ENCODE measurements around the gene PDZRN3. TPM values are rescaled to one million over a fixed set of nuclear protein-coding genes. Genes with fewer than 3 reads are reported as not detected.
"Not testable (repeated sequence)": the region's sequence is repeated elsewhere in the genome, so short reads cannot be mapped to it uniquely, and the experiment has no call there.

Gene PDZRN3
- total RNA-seq, 1 experiment from 2014 or later = not detected

- Mint-ChIP-seq H3K9me3 (ENCODE audit: low read depth, unreplicated experiment) (peaks cover 2% of the 10 kb centered on the region), H3K4me1 (ENCODE audit: low read depth, unreplicated experiment) (no peaks in the 10 kb centered on the region), H3K27me3 (ENCODE audit: unreplicated experiment) (peaks cover 12% of the 10 kb centered on the region), H3K4me3 (ENCODE audit: low read depth, unreplicated experiment) (no peak overlapping the region), H3K27ac (ENCODE audit: unreplicated experiment) (no peak overlapping the region), H3K36me3 (ENCODE audit: insufficient read depth, unreplicated experiment) (no peaks in the 10 kb centered on the region)
- CTCF ChIA-PET = no interaction called here
- TF ChIP-seq CTCF (IDR thresholded peaks at IDR 0.05; ENCODE audit: unreplicated experiment) = no peak
- no peak for DNase-seq
- intact Hi-C loops (cut with micrococcal nuclease; ENCODE audit: unreplicated experiment) = no loop called here
- BruUV-seq (replicated peaks) = no TSS peak
Measured at GRCh38 chr3:73465926-73466325, 158.8 kb downstream of the PDZRN3 start.

- H3K27ac Mint-ChIP-seq (ENCODE audit: unreplicated experiment); H3K36me3 Mint-ChIP-seq (ENCODE audit: insufficient read depth, unreplicated experiment); CTCF ChIA-PET; BruUV-seq (replicated peaks); intact Hi-C loops (cut with micrococcal nuclease; ENCODE audit: unreplicated experiment); DNase-seq; H3K9me3 Mint-ChIP-seq (ENCODE audit: low read depth, unreplicated experiment); H3K4me1 Mint-ChIP-seq (ENCODE audit: low read depth, unreplicated experiment); H3K4me3 Mint-ChIP-seq (ENCODE audit: low read depth, unreplicated experiment): not testable (repeated sequence)
- peaks cover 12% of the 10 kb centered on the region for H3K27me3 Mint-ChIP-seq (ENCODE audit: unreplicated experiment)
Measured at GRCh38 chr3:73464126-73464525, 160.6 kb downstream of the PDZRN3 start.

- CTCF ChIA-PET = no interaction called here
- no TSS peak for BruUV-seq (replicated peaks)
- Mint-ChIP-seq H3K4me1 (ENCODE audit: low read depth, unreplicated experiment) (no peaks in the 10 kb centered on the region), H3K9me3 (ENCODE audit: low read depth, unreplicated experiment) (peaks cover 2% of the 10 kb centered on the region), H3K4me3 (ENCODE audit: low read depth, unreplicated experiment) (no peak overlapping the region), H3K27me3 (ENCODE audit: unreplicated experiment) (peaks cover 12% of the 10 kb centered on the region), H3K36me3 (ENCODE audit: insufficient read depth, unreplicated experiment) (no peaks in the 10 kb centered on the region), H3K27ac (ENCODE audit: unreplicated experiment) (no peak overlapping the region)
- no peak for TF ChIP-seq CTCF (IDR thresholded peaks at IDR 0.05; ENCODE audit: unreplicated experiment)
- DNase-seq = no peak
- intact Hi-C loops (cut with micrococcal nuclease; ENCODE audit: unreplicated experiment) = no loop called here
Measured at GRCh38 chr3:73461547-73461946, 163.2 kb downstream of the PDZRN3 start.

GRCh38 chr3:73459711-73460110, 165.0 kb downstream of the PDZRN3 start:
- DNase-seq = no peak
- no TSS peak for BruUV-seq (replicated peaks)
- Mint-ChIP-seq H3K27ac (ENCODE audit: unreplicated experiment) (no peak overlapping the region), H3K4me1 (ENCODE audit: low read depth, unreplicated experiment) (no peaks in the 10 kb centered on the region), H3K9me3 (ENCODE audit: low read depth, unreplicated experiment) (peaks cover 2% of the 10 kb centered on the region), H3K36me3 (ENCODE audit: insufficient read depth, unreplicated experiment) (no peaks in the 10 kb centered on the region), H3K27me3 (ENCODE audit: unreplicated experiment) (peaks cover 12% of the 10 kb centered on the region), H3K4me3 (ENCODE audit: low read depth, unreplicated experiment) (no peak overlapping the region)
- CTCF ChIA-PET = no interaction called here
- intact Hi-C loops (cut with micrococcal nuclease; ENCODE audit: unreplicated experiment) = no loop called here
- no peak for TF ChIP-seq CTCF (IDR thresholded peaks at IDR 0.05; ENCODE audit: unreplicated experiment)

GRCh38 chr3:73453666-73454065, 171.1 kb downstream of the PDZRN3 start:
- CTCF ChIA-PET = no interaction called here
- no peak for DNase-seq
- Mint-ChIP-seq H3K27ac (ENCODE audit: unreplicated experiment) (no peak overlapping the region), H3K36me3 (ENCODE audit: insufficient read depth, unreplicated experiment) (no peaks in the 10 kb centered on the region), H3K27me3 (ENCODE audit: unreplicated experiment) (no peaks in the 10 kb centered on the region), H3K4me3 (ENCODE audit: low read depth, unreplicated experiment) (no peak overlapping the region), H3K4me1 (ENCODE audit: low read depth, unreplicated experiment) (no peaks in the 10 kb centered on the region), H3K9me3 (ENCODE audit: low read depth, unreplicated experiment) (no peaks in the 10 kb centered on the region)
- TF ChIP-seq CTCF (IDR thresholded peaks at IDR 0.05; ENCODE audit: unreplicated experiment) = no peak
- intact Hi-C loops (cut with micrococcal nuclease; ENCODE audit: unreplicated experiment) = no loop called here
- no TSS peak for BruUV-seq (replicated peaks)
